SU-DHL-6 (cell line): ENCODE data around the gene KRTAP1-5.

Source experiments
- H2AFZ ChIP-seq: fragments of 200-600 bp; sonication (generic); 2 replicates; pipeline ENCODE4 v1.6.1; 2014; ENCODE audit warnings: low read depth, mild to moderate bottlenecking, moderate library complexity, mixed read lengths, antibody characterized with exemption, low read length; ENCODE audit not compliant: severe bottlenecking
- H3F3A ChIP-seq: fragments of 200-600 bp; shearing (Covaris generic); 2 replicates; pipeline ENCODE4 v1.6.0; 2016; ENCODE audit warnings: antibody characterized with exemption, mild to moderate bottlenecking; ENCODE audit not compliant: insufficient read depth
- H3K27ac ChIP-seq: fragments of 200-600 bp; sonication (generic); 2 replicates; pipeline ENCODE4 v1.5.1; 2016; ENCODE audit warnings: low read depth, mild to moderate bottlenecking, low read length, moderate library complexity, mixed read lengths
- H3K27me3 ChIP-seq: fragments of 200-600 bp; sonication (generic), shearing (Covaris generic); 2 replicates; pipeline ENCODE4 v1.6.0; 2014; ENCODE audit warnings: mild to moderate bottlenecking, low read length
- H3K36me3 ChIP-seq: fragments of 200-600 bp; sonication (generic); 2 replicates; pipeline ENCODE4 v1.6.1; 2014; ENCODE audit warnings: mild to moderate bottlenecking, low read length, mixed read lengths
- H3K4me2 ChIP-seq: fragments of 300-600, 200-600 bp; shearing (Covaris generic), sonication (generic); 2 replicates; pipeline ENCODE4 v1.6.0; 2014; ENCODE audit warnings: low read length, low read depth, mild to moderate bottlenecking; ENCODE audit not compliant: poor library complexity, severe bottlenecking
- H3K4me3 ChIP-seq: fragments of 200-600 bp; sonication (generic); 2 replicates; pipeline ENCODE4 v1.5.1; 2014; ENCODE audit warnings: antibody characterized with exemption, low read length, mild to moderate bottlenecking, mixed read lengths; ENCODE audit not compliant: insufficient read depth, poor library complexity, severe bottlenecking
- H3K79me2 ChIP-seq: fragments of 200-600 bp; sonication (generic); 2 replicates; pipeline ENCODE4 v1.6.1; 2014; ENCODE audit warnings: mild to moderate bottlenecking, low read length, moderate library complexity; ENCODE audit not compliant: insufficient read depth
- H3K9ac ChIP-seq: fragments of 200-600 bp; sonication (generic); 2 replicates; pipeline ENCODE4 v1.7.0; 2014; ENCODE audit warnings: mild to moderate bottlenecking, low read length
- H3K9me2 ChIP-seq: fragments of 200-600 bp; sonication (generic); replicated peaks from 2 replicates; pipeline ENCODE4 v1.6.1; 2014; ENCODE audit warnings: low read length; ENCODE audit not compliant: insufficient read depth
- H3K9me3 ChIP-seq: fragments of 200-600 bp; sonication (generic); 2 replicates; pipeline ENCODE4 v1.6.1; 2014; ENCODE audit warnings: low read length, mixed read lengths; ENCODE audit not compliant: insufficient read depth
- H4K20me1 ChIP-seq: fragments of 200-600 bp; sonication (generic); 2 replicates; pipeline ENCODE4 v1.6.1; 2014; ENCODE audit warnings: low read depth, mild to moderate bottlenecking, antibody characterized with exemption, low read length, moderate library complexity, mixed read lengths
- EZH2phosphoT487 ChIP-seq: fragments of 200-600 bp; sonication (generic), shearing (Covaris generic); conservative IDR thresholded peaks from 2 replicates; pipeline ENCODE4 v1.6.1; 2018; ENCODE audit warnings: mild to moderate bottlenecking, antibody characterized with exemption, low read length, moderate library complexity, mixed read lengths
- TF ChIP-seq, protein P1 (sequence below): fragments of 200-600 bp; sonication (generic); IDR thresholded peaks from one replicate; pipeline ENCODE4 v1.5.1; 2017; ENCODE audit warnings: antibody characterized with exemption, mild to moderate bottlenecking, low read length, moderate library complexity; ENCODE audit not compliant: insufficient read depth, poor library complexity, severe bottlenecking

Gene KRTAP1-5

GRCh38 chr17:40984226-40984625, 42.8 kb downstream of the KRTAP1-5 start, which contains the start of gene KRT40:
KRT40 (minus strand) TSS chr17:40984326; CDS start chr17:40984273, 53 bp downstream.
- H3K9ac ChIP-seq: no peak within 1 kb of the TSS
- H3K4me2 ChIP-seq: no peak within 1 kb of the TSS
- no peaks in the 10 kb centered on the region for H4K20me1 ChIP-seq
- TF ChIP-seq, protein P1, sequence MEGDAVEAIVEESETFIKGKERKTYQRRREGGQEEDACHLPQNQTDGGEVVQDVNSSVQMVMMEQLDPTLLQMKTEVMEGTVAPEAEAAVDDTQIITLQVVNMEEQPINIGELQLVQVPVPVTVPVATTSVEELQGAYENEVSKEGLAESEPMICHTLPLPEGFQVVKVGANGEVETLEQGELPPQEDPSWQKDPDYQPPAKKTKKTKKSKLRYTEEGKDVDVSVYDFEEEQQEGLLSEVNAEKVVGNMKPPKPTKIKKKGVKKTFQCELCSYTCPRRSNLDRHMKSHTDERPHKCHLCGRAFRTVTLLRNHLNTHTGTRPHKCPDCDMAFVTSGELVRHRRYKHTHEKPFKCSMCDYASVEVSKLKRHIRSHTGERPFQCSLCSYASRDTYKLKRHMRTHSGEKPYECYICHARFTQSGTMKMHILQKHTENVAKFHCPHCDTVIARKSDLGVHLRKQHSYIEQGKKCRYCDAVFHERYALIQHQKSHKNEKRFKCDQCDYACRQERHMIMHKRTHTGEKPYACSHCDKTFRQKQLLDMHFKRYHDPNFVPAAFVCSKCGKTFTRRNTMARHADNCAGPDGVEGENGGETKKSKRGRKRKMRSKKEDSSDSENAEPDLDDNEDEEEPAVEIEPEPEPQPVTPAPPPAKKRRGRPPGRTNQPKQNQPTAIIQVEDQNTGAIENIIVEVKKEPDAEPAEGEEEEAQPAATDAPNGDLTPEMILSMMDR: no peak
- TF ChIP-seq EZH2phosphoT487: no peak
- no peaks in the 10 kb centered on the region for H3K9me3 ChIP-seq
- H3K9me2 ChIP-seq: no peaks in the 10 kb centered on the region
- no peaks in the 10 kb centered on the region for H3K27me3 ChIP-seq
- no peak within 1 kb of the TSS for H3K4me3 ChIP-seq
- no peaks in the 10 kb centered on the region for H3K79me2 ChIP-seq
- no peak within 1 kb of the TSS for H3K27ac ChIP-seq
- H2AFZ ChIP-seq: no peak within 1 kb of the TSS
- no peaks in the 10 kb centered on the region for H3K36me3 ChIP-seq
- H3F3A ChIP-seq: no peaks in the 10 kb centered on the region

GRCh38 chr17:40981115-40981514, 45.9 kb downstream of the KRTAP1-5 start:
- no peak overlapping the region for H3K27ac ChIP-seq
- no peaks in the 10 kb centered on the region for H3K9me3 ChIP-seq
- TF ChIP-seq EZH2phosphoT487: no peak
- TF ChIP-seq, protein P1: no peak
- no peak overlapping the region for H3K4me3 ChIP-seq
- H3K36me3 ChIP-seq: no peaks in the 10 kb centered on the region
- H3K9ac ChIP-seq: no peak overlapping the region
- H3F3A ChIP-seq: no peaks in the 10 kb centered on the region
- H3K27me3 ChIP-seq: no peaks in the 10 kb centered on the region
- no peak overlapping the region for H3K4me2 ChIP-seq
- H3K9me2 ChIP-seq: no peaks in the 10 kb centered on the region
- no peaks in the 10 kb centered on the region for H4K20me1 ChIP-seq
- no peak overlapping the region for H2AFZ ChIP-seq
- H3K79me2 ChIP-seq: no peaks in the 10 kb centered on the region

GRCh38 chr17:40980596-40980995, 46.4 kb downstream of the KRTAP1-5 start:
- Histone ChIP-seq H3K27ac (no peak overlapping the region), H3K4me3 (no peak overlapping the region), H2AFZ (no peak overlapping the region), H4K20me1 (no peaks in the 10 kb centered on the region), H3K9ac (no peak overlapping the region), H3K9me2 (no peaks in the 10 kb centered on the region), H3K9me3 (no peaks in the 10 kb centered on the region), H3K36me3 (no peaks in the 10 kb centered on the region), H3K79me2 (no peaks in the 10 kb centered on the region), H3K4me2 (no peak overlapping the region), H3K27me3 (no peaks in the 10 kb centered on the region), H3F3A (no peaks in the 10 kb centered on the region)
- no peak for TF ChIP-seq EZH2phosphoT487
- TF ChIP-seq, protein P1: no peak

DNA sequence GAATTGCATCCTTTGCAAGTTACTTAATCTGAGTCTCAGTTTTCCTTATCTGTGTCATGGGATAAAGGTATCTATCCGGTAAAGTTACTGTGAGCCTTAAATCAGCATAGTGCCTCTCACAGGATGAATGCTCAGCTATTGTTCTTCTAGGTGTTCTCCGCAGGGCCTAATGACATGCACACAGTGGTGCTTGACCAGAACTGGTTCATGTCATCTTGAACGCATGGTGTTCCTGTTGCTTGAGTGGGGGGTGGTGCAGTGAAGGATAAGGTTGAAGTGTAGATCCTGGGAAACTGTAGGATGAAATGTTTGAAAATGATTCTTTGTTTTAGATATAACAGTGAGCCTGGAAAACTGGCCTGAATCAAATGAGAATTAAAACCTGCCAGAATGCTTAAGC, 46.9 kb downstream of the KRTAP1-5 start:
- Histone ChIP-seq H3K36me3 (no peaks in the 10 kb centered on the region), H3K9me3 (no peaks in the 10 kb centered on the region), H3K4me3 (no peak overlapping the region), H3K9ac (no peak overlapping the region), H3F3A (no peaks in the 10 kb centered on the region), H3K79me2 (no peaks in the 10 kb centered on the region), H3K27me3 (no peaks in the 10 kb centered on the region), H3K4me2 (no peak overlapping the region), H2AFZ (no peak overlapping the region), H3K27ac (no peak overlapping the region), H3K9me2 (no peaks in the 10 kb centered on the region), H4K20me1 (no peaks in the 10 kb centered on the region)
- TF ChIP-seq EZH2phosphoT487: no peak
- TF ChIP-seq, protein P1: no peak
